K562 (cell line): ENCODE data around the gene LRMDA. TPM values are rescaled to one million over a fixed set of nuclear protein-coding genes. Genes with fewer than 3 reads are reported as not detected.

Experiments
- ATAC-seq: fragments of 200-7000 bp; cut with Tn5 transposase; 3 replicates; pipeline ENCODE4 v1.9.1; 2020; ENCODE audit warnings: moderate library complexity
- BruUV-seq: library from RNA; stranded (reverse); fragments of 400-500 nt; replicated peaks from 2 replicates; lab custom pipeline; 2021; lab: Mats Ljungman, UMichigan
- CTCF ChIA-PET: fragments of 300-600 bp; formaldehyde crosslinking; extraction: SDS; loops from one replicate; lab custom pipeline; 2021; ENCODE audit warnings: low intra/inter-chr PET ratio; lab: Yijun Ruan, JAX
- POLR2A ChIA-PET: fragments of 300-600, 350-650 bp; sonication (Branson Sonifier 250); formaldehyde crosslinking; extraction: SDS; loops from one replicate; lab custom pipeline; 2021; ENCODE audit warnings: antibody characterized with exemption, inconsistent platforms; lab: Yijun Ruan, JAX
- DNase-seq, 4 experiments: peaks; one replicate each; pipeline versions ENCODE4 v3.0.0 to v3.0.0-alpha.2; 2011 to 2018; ENCODE audit warnings: low spot score in 3 of 4, mixed read lengths in 3 of 4; ENCODE audit errors: extremely low read depth in 1 of 4
- FAIRE-seq: peaks from 2 replicates; lab custom pipeline; 2011; peaks lifted over from hg19 to GRCh38; lab: Jason Lieb, UNC
- H2AFZ ChIP-seq: 2 replicates; pipeline ENCODE4 v1.6.0; 2011; ENCODE audit warnings: low read depth, low read length, control low read depth, inconsistent platforms
- H3K27ac ChIP-seq: fragments of 200-600 bp; 3 replicates; pipeline ENCODE4 v1.8.0; 2011; ENCODE audit warnings: low read depth, mild to moderate bottlenecking, control low read depth, inconsistent platforms, low read length, moderate library complexity, mixed read lengths; ENCODE audit errors: extremely low read depth
- H3K27me3 ChIP-seq, 2 experiments: fragments of 300-600 bp in 1 of 2; 2 replicates in 1 of 2; 3 replicates in 1 of 2; pipeline versions ENCODE4 v1.6.0 to v1.8.0; 2011; ENCODE audit warnings: inconsistent platforms in 2 of 2, low read length in 2 of 2, mild to moderate bottlenecking in 1 of 2, mixed read lengths in 1 of 2, moderate library complexity in 1 of 2; ENCODE audit not compliant: control insufficient read depth in 2 of 2, insufficient read depth in 2 of 2
- H3K36me3 ChIP-seq: fragments of 300-600 bp; 3 replicates; pipeline ENCODE4 v1.8.0; 2011; ENCODE audit warnings: mild to moderate bottlenecking, low read length, inconsistent platforms; ENCODE audit not compliant: control insufficient read depth, insufficient read depth
- H3K4me1 ChIP-seq, 2 experiments: fragments of 200-600 bp in 1 of 2; replicated peaks in 1 of 2; 2 replicates in 1 of 2; 3 replicates in 1 of 2; pipeline versions ENCODE4 v1.5.1 to v1.8.0; 2011; ENCODE audit warnings: inconsistent platforms in 2 of 2, low read length in 2 of 2, mild to moderate bottlenecking in 1 of 2, mixed read lengths in 1 of 2, moderate library complexity in 1 of 2; ENCODE audit not compliant: control insufficient read depth in 2 of 2, insufficient read depth in 2 of 2
- H3K4me2 ChIP-seq: 2 replicates; pipeline ENCODE4 v1.6.1; 2011; ENCODE audit warnings: low read length, control low read depth, inconsistent platforms, mixed read lengths; ENCODE audit not compliant: insufficient read depth
- H3K4me3 ChIP-seq: fragments of 200-600 bp; sonication (generic), shearing (Covaris generic); 2 replicates; pipeline ENCODE4 v1.5.1; 2016; ENCODE audit warnings: control low read depth, inconsistent platforms
- H3K79me2 ChIP-seq: fragments of 200-600 bp; 3 replicates; pipeline ENCODE4 v1.8.0; 2011; ENCODE audit warnings: low read length, inconsistent platforms; ENCODE audit not compliant: control insufficient read depth, insufficient read depth
- H3K9ac ChIP-seq, 2 experiments: 2 replicates each; pipeline versions ENCODE4 v1.6.0 to v1.6.1; 2011; ENCODE audit warnings: low read depth in 2 of 2, low read length in 2 of 2, control low read depth in 1 of 2, inconsistent platforms in 1 of 2, mild to moderate bottlenecking in 1 of 2, mixed read lengths in 1 of 2; ENCODE audit not compliant: insufficient read depth in 1 of 2
- H3K9me1 ChIP-seq: one replicate; pipeline ENCODE4 v1.6.0; 2011; ENCODE audit warnings: inconsistent platforms, mild to moderate bottlenecking, low read length, moderate library complexity; ENCODE audit not compliant: control insufficient read depth, insufficient read depth
- H3K9me3 ChIP-seq: replicated peaks from 2 replicates; pipeline ENCODE4 v1.5.1; 2011; ENCODE audit warnings: low read depth, low read length, inconsistent platforms; ENCODE audit not compliant: control insufficient read depth, insufficient read depth
- H4K20me1 ChIP-seq: replicated peaks from 2 replicates; pipeline ENCODE4 v1.6.1; 2011; ENCODE audit warnings: low read length, inconsistent platforms, mixed read lengths; ENCODE audit not compliant: control insufficient read depth, insufficient read depth
- BMI1 ChIP-seq: fragments of 150-350 bp; IDR thresholded peaks from 2 replicates; pipeline ENCODE4 v1.6.1; 2014; ENCODE audit warnings: low read length
- FOXM1 ChIP-seq, 2 experiments: fragments of 450-650 bp in 1 of 2; sonication (generic) in 1 of 2; formaldehyde crosslinking in 1 of 2; IDR thresholded peaks; 2 replicates each; pipeline versions ENCODE4 v1.6.1 to v1.9.0; 2017 to 2022; ENCODE audit warnings: low read depth in 2 of 2, mild to moderate bottlenecking in 2 of 2, missing genetic modification reagents in 1 of 2, moderate library complexity in 1 of 2
- GTF3C2 ChIP-seq: IDR thresholded peaks from 3 replicates; pipeline ENCODE4 v1.6.1; 2011; ENCODE audit warnings: borderline replicate concordance, mild to moderate bottlenecking, moderate library complexity; ENCODE audit not compliant: insufficient read length; ENCODE audit errors: extremely low read depth
- PHTF2 ChIP-seq: fragments of 250-450 bp; sonication (Bioruptor Pico); IDR thresholded peaks from 2 replicates; pipeline ENCODE4 v1.5.0; 2021; ENCODE audit warnings: mild to moderate bottlenecking
- RAD51 ChIP-seq: fragments of 450-650 bp; IDR thresholded peaks from 2 replicates; pipeline ENCODE4 v1.7.1; 2016; ENCODE audit warnings: low read depth, mild to moderate bottlenecking, borderline replicate concordance
- ZNF174 ChIP-seq: fragments of 250-450 bp; sonication (Bioruptor Pico); IDR thresholded peaks from 2 replicates; pipeline ENCODE4 v1.4.0; 2020; ENCODE audit warnings: mild to moderate bottlenecking
- ZNF197 ChIP-seq: fragments of 200-800 bp; sonication (Bioruptor generic); IDR thresholded peaks from 2 replicates; pipeline ENCODE4 v1.6.1; 2016; ENCODE audit warnings: low read depth, missing genetic modification characterization, missing compliant biosample characterization
- WGBS: fragments of 100-300 bp; shearing (Covaris generic); methylation state at CpG from one replicate; pipeline ENCODE4 v1.1.6; 2016; ENCODE audit warnings: low coverage, mixed read lengths; ENCODE audit not compliant: insufficient coverage; ENCODE audit errors: missing lambda C conversion rate; 5-methylcytosine and 5-hydroxymethylcytosine counted together
- in situ Hi-C: fragments of 300-500 bp; cut with MboI; formaldehyde crosslinking; loops from 4 replicates; pipeline ENCODE4 v1.15.0; 2018; ENCODE audit warnings: inconsistent platforms, mixed read lengths
- intact Hi-C: fragments of 100-400 bp; cut with micrococcal nuclease; formaldehyde crosslinking; loops from 2 replicates; pipeline ENCODE4 v1.14.2; 2022
- polyA plus RNA-seq, 8 experiments: library from polyadenylated mRNA; depleted of rRNA in 4 of 8; stranded (reverse) in 5 of 8; unstranded in 3 of 8; fragments of >200 nt; fragmentation: Nextera tagmentation in 2 of 8; fragmentation: Illumina TruSeq in 1 of 8; extraction: Ambion mirVana in 2 of 8; extraction: Trizol in 1 of 8; gene quantifications; 2 replicates each; pipeline versions ENCODE4 v1.2.1 to v1.2.3, GENCODE V29; 2011 to 2014; ENCODE audit warnings: inconsistent platforms in 1 of 8, missing spikeins in 1 of 8
- total RNA-seq, 7 experiments: library from RNA; depleted of rRNA in 6 of 7; stranded (reverse); fragments of >200 nt in 6 of 7; fragmentation: Illumina TruSeq in 2 of 7; extraction: Trizol in 2 of 7; gene quantifications; 2 replicates each; pipeline versions ENCODE4 v1.2.1 to v1.2.3, GENCODE V29; 2011 to 2021; ENCODE audit warnings: low replicate concordance in 1 of 7
- TF ChIP-seq, protein P1 (sequence below): fragments of 450-650 bp; IDR thresholded peaks from 2 replicates; pipeline ENCODE4 v1.7.1; 2018; ENCODE audit warnings: mild to moderate bottlenecking, low read depth; ENCODE audit not compliant: partially characterized antibody

The LRMDA gene
- total and polyA plus RNA-seq, 9 of the 15 experiments (the other 6 are each of a cell fraction or from before 2014, with no cell fraction given): 0.25 TPM; not detected in 8

- TF ChIP-seq, protein P1, sequence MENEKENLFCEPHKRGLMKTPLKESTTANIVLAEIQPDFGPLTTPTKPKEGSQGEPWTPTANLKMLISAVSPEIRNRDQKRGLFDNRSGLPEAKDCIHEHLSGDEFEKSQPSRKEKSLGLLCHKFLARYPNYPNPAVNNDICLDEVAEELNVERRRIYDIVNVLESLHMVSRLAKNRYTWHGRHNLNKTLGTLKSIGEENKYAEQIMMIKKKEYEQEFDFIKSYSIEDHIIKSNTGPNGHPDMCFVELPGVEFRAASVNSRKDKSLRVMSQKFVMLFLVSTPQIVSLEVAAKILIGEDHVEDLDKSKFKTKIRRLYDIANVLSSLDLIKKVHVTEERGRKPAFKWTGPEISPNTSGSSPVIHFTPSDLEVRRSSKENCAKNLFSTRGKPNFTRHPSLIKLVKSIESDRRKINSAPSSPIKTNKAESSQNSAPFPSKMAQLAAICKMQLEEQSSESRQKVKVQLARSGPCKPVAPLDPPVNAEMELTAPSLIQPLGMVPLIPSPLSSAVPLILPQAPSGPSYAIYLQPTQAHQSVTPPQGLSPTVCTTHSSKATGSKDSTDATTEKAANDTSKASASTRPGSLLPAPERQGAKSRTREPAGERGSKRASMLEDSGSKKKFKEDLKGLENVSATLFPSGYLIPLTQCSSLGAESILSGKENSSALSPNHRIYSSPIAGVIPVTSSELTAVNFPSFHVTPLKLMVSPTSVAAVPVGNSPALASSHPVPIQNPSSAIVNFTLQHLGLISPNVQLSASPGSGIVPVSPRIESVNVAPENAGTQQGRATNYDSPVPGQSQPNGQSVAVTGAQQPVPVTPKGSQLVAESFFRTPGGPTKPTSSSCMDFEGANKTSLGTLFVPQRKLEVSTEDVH: no peak
- TF ChIP-seq GTF3C2 (no peak), FOXM1 (IDR thresholded peaks at IDR 0.05; ENCODE audit: low read depth) (no peak), FOXM1 (CRISPR knock-in tag; IDR thresholded peaks at IDR 0.05; ENCODE audit: low read depth) (no peak)
- TF ChIP-seq, all 486 proteins: peak for 0
These were observed 922.9 kb downstream of the LRMDA start (continued) for GRCh38 chr10:76354212-76354738.

DNA sequence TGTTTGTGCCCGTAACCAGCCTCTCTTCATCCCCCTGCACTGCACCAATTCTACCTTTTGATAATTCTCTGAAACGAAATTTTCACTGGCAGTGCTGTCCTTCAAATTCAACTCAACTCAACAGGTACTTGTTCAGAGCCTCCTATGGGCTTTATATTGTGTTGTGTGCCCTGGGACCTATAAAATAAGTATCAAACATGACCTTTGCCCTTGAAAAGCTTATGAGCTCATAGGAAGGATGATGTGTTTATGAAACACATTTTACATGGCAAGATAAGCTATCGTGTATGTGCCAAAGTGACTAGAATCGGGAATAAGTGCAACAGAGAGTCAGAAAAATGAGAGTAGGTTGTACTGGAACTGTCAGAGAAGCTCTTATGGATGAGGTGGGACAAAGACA, 923.5 kb downstream of the LRMDA start:
- DNase-seq (no peak), FAIRE-seq (no peak), ATAC-seq (no peak)
- no peaks in the 10 kb centered on the region for H3K9me3 ChIP-seq
- H2AFZ ChIP-seq: no peak overlapping the region
- H3K36me3 ChIP-seq: no peaks in the 10 kb centered on the region
- no peaks in the 10 kb centered on the region for H3K79me2 ChIP-seq
- intact Hi-C loops (no loop called here), in situ Hi-C loops (no loop called here)
- no peak overlapping the region for H3K27ac ChIP-seq
- TF ChIP-seq ZNF197 (CRISPR knock-in tag) (no peak), ZNF174 (CRISPR knock-in tag) (no peak), BMI1 (no peak), RAD51 (no peak), PHTF2 (CRISPR knock-in tag) (no peak)
- H3K4me1 ChIP-seq: no peaks in the 10 kb centered on the region
- 0% methylated on average over 4 of the region's 4 CpGs for WGBS
- no peaks in the 10 kb centered on the region for H3K9me1 ChIP-seq
- CTCF ChIA-PET: no interaction called here
- POLR2A ChIA-PET: no interaction called here
- H4K20me1 ChIP-seq: no peaks in the 10 kb centered on the region
- no peaks in the 10 kb centered on the region for H3K27me3 ChIP-seq
- no peak overlapping the region for H3K4me2 ChIP-seq
- H3K4me3 ChIP-seq: no peak overlapping the region
- no peak overlapping the region for H3K9ac ChIP-seq
- BruUV-seq: no TSS peak
